HL-60 (cell line): ENCODE measurements around the gene DOK1.

ENCODE experiments used
- DNase-seq, 2 experiments: peaks; one replicate each; pipeline ENCODE4 v3.0.0-alpha.2; 2010 to 2020; ENCODE audit warnings: low read depth in 1 of 2, low spot score in 1 of 2
- H3K27ac ChIP-seq: fragments of 250-450 bp; sonication (Bioruptor Pico); replicated peaks from 2 replicates; pipeline ENCODE4 v1.5.1; 2020; ENCODE audit warnings: mild to moderate bottlenecking, moderate library complexity
- H3K27me3 ChIP-seq: fragments of 250-450 bp; sonication (Bioruptor Pico); 2 replicates; pipeline ENCODE4 v1.5.1; 2021; ENCODE audit warnings: mild to moderate bottlenecking, moderate library complexity; ENCODE audit not compliant: insufficient read depth, poor library complexity, severe bottlenecking
- H3K4me3 ChIP-seq: replicated peaks from 2 replicates; pipeline ENCODE4 v1.5.1; 2011; ENCODE audit warnings: mild to moderate bottlenecking, control low read depth, low read length; ENCODE audit not compliant: insufficient read depth
- CTCF ChIP-seq: IDR thresholded peaks from one replicate; pipeline ENCODE4 v1.5.1; 2011; ENCODE audit warnings: low read length, control low read depth, inconsistent platforms; ENCODE audit not compliant: insufficient read depth
- GABPA ChIP-seq: IDR thresholded peaks from 2 replicates; pipeline ENCODE4 v1.6.1; 2012; ENCODE audit warnings: low read depth
- POLR2AphosphoS5 ChIP-seq: IDR thresholded peaks from 2 replicates; pipeline ENCODE4 v1.6.1; 2012; ENCODE audit warnings: low read depth
- SPI1 ChIP-seq: IDR thresholded peaks from 2 replicates; pipeline ENCODE4 v1.6.1; 2012; ENCODE audit warnings: low read depth, mild to moderate bottlenecking, borderline replicate concordance
- TF ChIP-seq, protein P1 (sequence below): IDR thresholded peaks from 2 replicates; pipeline ENCODE4 v1.6.1; 2012; ENCODE audit warnings: low read depth; ENCODE audit not compliant: insufficient replicate concordance

Gene DOK1

DNA sequence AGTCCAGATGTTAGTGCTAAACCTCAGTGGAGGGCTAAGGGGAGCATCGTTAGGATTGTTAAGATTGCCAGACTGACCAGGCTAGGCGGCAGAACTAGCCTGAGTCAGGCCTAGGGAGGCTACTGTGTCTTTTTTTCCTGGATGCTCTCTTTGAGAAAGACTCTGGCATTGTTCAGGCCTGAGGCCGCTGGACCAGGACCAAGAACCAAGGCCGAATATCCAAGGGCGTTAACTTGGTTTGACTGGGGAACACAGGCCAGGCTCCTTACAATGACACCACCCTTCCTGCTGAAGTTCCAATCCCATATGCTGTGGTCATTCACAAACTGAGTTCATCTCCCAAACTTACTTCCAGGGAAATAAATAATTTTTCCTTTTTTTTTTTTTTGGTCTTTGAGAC lies 14.2 kb upstream of the DOK1 start:
- Histone ChIP-seq H3K4me3 (no peak overlapping the region), H3K27me3 (no peaks in the 10 kb centered on the region), H3K27ac (no peak overlapping the region)
- no peak for DNase-seq
- TF ChIP-seq POLR2AphosphoS5 (no peak), SPI1 (no peak), CTCF (no peak), GABPA (no peak)
- TF ChIP-seq, protein P1, sequence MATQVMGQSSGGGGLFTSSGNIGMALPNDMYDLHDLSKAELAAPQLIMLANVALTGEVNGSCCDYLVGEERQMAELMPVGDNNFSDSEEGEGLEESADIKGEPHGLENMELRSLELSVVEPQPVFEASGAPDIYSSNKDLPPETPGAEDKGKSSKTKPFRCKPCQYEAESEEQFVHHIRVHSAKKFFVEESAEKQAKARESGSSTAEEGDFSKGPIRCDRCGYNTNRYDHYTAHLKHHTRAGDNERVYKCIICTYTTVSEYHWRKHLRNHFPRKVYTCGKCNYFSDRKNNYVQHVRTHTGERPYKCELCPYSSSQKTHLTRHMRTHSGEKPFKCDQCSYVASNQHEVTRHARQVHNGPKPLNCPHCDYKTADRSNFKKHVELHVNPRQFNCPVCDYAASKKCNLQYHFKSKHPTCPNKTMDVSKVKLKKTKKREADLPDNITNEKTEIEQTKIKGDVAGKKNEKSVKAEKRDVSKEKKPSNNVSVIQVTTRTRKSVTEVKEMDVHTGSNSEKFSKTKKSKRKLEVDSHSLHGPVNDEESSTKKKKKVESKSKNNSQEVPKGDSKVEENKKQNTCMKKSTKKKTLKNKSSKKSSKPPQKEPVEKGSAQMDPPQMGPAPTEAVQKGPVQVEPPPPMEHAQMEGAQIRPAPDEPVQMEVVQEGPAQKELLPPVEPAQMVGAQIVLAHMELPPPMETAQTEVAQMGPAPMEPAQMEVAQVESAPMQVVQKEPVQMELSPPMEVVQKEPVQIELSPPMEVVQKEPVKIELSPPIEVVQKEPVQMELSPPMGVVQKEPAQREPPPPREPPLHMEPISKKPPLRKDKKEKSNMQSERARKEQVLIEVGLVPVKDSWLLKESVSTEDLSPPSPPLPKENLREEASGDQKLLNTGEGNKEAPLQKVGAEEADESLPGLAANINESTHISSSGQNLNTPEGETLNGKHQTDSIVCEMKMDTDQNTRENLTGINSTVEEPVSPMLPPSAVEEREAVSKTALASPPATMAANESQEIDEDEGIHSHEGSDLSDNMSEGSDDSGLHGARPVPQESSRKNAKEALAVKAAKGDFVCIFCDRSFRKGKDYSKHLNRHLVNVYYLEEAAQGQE, result no peak

DNA sequence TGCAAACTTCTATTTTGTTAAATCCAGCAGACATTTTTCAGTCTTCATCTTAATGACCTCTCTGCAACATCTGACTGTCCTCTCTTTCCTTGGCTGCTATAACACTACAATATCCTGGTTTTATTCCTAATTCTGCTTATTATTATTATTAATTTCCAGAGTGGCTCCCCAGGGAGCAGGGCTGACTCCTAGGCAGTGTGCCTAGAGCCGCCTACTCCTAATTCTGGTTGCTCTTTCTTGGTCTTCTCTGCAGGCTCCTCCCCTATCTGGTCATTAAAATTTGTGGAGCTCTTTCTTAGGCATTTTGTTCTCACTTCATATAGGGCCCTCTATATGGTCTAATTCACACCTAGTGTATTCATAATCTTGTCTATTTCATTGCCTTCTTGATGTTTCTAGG lies 11.5 kb upstream of the DOK1 start:
- Histone ChIP-seq H3K27ac (no peak overlapping the region), H3K4me3 (no peak overlapping the region), H3K27me3 (no peaks in the 10 kb centered on the region)
- TF ChIP-seq GABPA, result no peak
- no peak for DNase-seq

DNA sequence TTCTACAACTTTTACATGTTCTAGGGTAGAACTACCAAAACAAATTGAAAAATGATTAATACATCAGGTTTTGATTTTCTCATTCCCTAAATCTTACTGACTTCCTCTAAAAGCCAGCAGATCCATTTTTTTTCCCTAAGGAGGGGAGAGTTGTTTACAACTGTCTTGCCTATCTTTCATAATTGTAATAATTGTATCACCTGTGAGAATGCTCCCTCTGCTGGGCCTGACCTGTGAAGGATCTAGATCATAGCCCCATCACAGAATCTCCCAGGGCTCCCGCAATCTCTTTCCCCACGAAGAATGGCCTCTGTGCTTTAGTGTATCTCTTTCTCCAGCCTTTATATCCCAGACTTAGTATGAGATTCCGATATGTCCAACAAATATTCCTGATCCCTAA lies 9.9 kb upstream of the DOK1 start:
- Histone ChIP-seq H3K27ac (no peak overlapping the region), H3K27me3 (no peaks in the 10 kb centered on the region), H3K4me3 (no peak overlapping the region)
- TF ChIP-seq, protein P1, result no peak
- TF ChIP-seq CTCF (no peak), GABPA (no peak), POLR2AphosphoS5 (no peak), SPI1 (no peak)
- no peak for DNase-seq

DNA sequence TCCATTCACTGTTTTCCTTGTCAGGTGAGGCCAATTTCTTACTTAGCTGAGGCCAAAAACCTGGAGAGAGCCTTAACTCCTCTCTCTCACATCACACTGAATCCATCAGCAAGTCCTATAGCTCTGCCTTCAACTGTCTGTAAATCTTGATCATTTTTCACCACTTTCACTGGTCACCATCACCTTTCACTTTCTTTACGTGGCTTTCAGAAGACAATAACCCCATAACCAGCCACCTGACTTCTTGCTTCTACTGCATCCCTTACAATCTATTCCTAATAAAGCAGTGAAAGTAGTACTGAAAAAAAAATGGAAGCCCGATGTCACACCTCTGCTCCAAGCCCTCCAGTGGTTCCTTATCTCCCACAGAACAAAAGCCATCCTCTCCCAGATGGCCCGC lies 8.5 kb upstream of the DOK1 start:
- Histone ChIP-seq H3K27ac (no peak overlapping the region), H3K27me3 (no peaks in the 10 kb centered on the region), H3K4me3 (no peak overlapping the region)
- TF ChIP-seq POLR2AphosphoS5 (no peak), CTCF (no peak), SPI1 (no peak), GABPA (no peak)
- TF ChIP-seq, protein P1, result no peak
- no peak for DNase-seq
